Measurements from ENCODE around the gene POLE4.

GRCh38 chr2:75007061-75007460 is 48.6 kb downstream of the POLE4 start:
- TF ChIP-seq POLR2A (IDR thresholded peaks at IDR 0.05), result no peak
- TF ChIP-seq, protein P1, sequence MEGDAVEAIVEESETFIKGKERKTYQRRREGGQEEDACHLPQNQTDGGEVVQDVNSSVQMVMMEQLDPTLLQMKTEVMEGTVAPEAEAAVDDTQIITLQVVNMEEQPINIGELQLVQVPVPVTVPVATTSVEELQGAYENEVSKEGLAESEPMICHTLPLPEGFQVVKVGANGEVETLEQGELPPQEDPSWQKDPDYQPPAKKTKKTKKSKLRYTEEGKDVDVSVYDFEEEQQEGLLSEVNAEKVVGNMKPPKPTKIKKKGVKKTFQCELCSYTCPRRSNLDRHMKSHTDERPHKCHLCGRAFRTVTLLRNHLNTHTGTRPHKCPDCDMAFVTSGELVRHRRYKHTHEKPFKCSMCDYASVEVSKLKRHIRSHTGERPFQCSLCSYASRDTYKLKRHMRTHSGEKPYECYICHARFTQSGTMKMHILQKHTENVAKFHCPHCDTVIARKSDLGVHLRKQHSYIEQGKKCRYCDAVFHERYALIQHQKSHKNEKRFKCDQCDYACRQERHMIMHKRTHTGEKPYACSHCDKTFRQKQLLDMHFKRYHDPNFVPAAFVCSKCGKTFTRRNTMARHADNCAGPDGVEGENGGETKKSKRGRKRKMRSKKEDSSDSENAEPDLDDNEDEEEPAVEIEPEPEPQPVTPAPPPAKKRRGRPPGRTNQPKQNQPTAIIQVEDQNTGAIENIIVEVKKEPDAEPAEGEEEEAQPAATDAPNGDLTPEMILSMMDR (IDR thresholded peaks at IDR 0.05), result no peak

Data from testis (tissue), 2 donors.